Loucy (cell line): ENCODE data around the gene DERA.

Experiments used
- CTCF ChIP-seq: fragments of 200-600 bp; sonication (generic); conservative IDR thresholded peaks from 2 replicates; pipeline ENCODE4 v1.5.1; 2014; ENCODE audit warnings: mild to moderate bottlenecking, antibody characterized with exemption, low read length
- EZH2phosphoT487 ChIP-seq: fragments of 200-600 bp; IDR thresholded peaks from 2 replicates; pipeline ENCODE4 v1.6.1; 2018; ENCODE audit warnings: antibody characterized with exemption, mild to moderate bottlenecking, moderate library complexity, borderline replicate concordance

GRCh38 chr12:15982921-15983320 lies 71.8 kb downstream of the DERA start:
- TF ChIP-seq CTCF = no peak
- no peak for TF ChIP-seq EZH2phosphoT487
